K562 (cell line): ENCODE data around the gene ETV3L. TPM values are rescaled to one million over a fixed set of nuclear protein-coding genes. Genes with fewer than 3 reads are reported as not detected.

ENCODE experiments used
- ATAC-seq: fragments of 200-7000 bp; cut with Tn5 transposase; 3 replicates; pipeline ENCODE4 v1.9.1; 2020; ENCODE audit warnings: moderate library complexity
- BruUV-seq: library from RNA; stranded (reverse); fragments of 400-500 nt; replicated peaks from 2 replicates; lab custom pipeline; 2021; lab: Mats Ljungman, UMichigan
- CTCF ChIA-PET: fragments of 300-600 bp; formaldehyde crosslinking; extraction: SDS; loops from one replicate; lab custom pipeline; 2021; ENCODE audit warnings: low intra/inter-chr PET ratio; lab: Yijun Ruan, JAX
- POLR2A ChIA-PET: fragments of 300-600, 350-650 bp; sonication (Branson Sonifier 250); formaldehyde crosslinking; extraction: SDS; loops from one replicate; lab custom pipeline; 2021; ENCODE audit warnings: antibody characterized with exemption, inconsistent platforms; lab: Yijun Ruan, JAX
- DNase-seq, 4 experiments: peaks; one replicate each; pipeline versions ENCODE4 v3.0.0 to v3.0.0-alpha.2; 2011 to 2018; ENCODE audit warnings: low spot score in 3 of 4, mixed read lengths in 3 of 4; ENCODE audit errors: extremely low read depth in 1 of 4
- FAIRE-seq: peaks from 2 replicates; lab custom pipeline; 2011; peaks lifted over from hg19 to GRCh38; lab: Jason Lieb, UNC
- H2AFZ ChIP-seq: 2 replicates; pipeline ENCODE4 v1.6.0; 2011; ENCODE audit warnings: low read depth, low read length, control low read depth, inconsistent platforms
- H3K27ac ChIP-seq: fragments of 200-600 bp; 3 replicates; pipeline ENCODE4 v1.8.0; 2011; ENCODE audit warnings: low read depth, mild to moderate bottlenecking, control low read depth, inconsistent platforms, low read length, moderate library complexity, mixed read lengths; ENCODE audit errors: extremely low read depth
- H3K27me3 ChIP-seq, 2 experiments: fragments of 300-600 bp in 1 of 2; 2 replicates in 1 of 2; 3 replicates in 1 of 2; pipeline versions ENCODE4 v1.6.0 to v1.8.0; 2011; ENCODE audit warnings: inconsistent platforms in 2 of 2, low read length in 2 of 2, mild to moderate bottlenecking in 1 of 2, mixed read lengths in 1 of 2, moderate library complexity in 1 of 2; ENCODE audit not compliant: control insufficient read depth in 2 of 2, insufficient read depth in 2 of 2
- H3K36me3 ChIP-seq: fragments of 300-600 bp; 3 replicates; pipeline ENCODE4 v1.8.0; 2011; ENCODE audit warnings: mild to moderate bottlenecking, low read length, inconsistent platforms; ENCODE audit not compliant: control insufficient read depth, insufficient read depth
- H3K4me1 ChIP-seq, 2 experiments: fragments of 200-600 bp in 1 of 2; replicated peaks in 1 of 2; 2 replicates in 1 of 2; 3 replicates in 1 of 2; pipeline versions ENCODE4 v1.5.1 to v1.8.0; 2011; ENCODE audit warnings: inconsistent platforms in 2 of 2, low read length in 2 of 2, mild to moderate bottlenecking in 1 of 2, mixed read lengths in 1 of 2, moderate library complexity in 1 of 2; ENCODE audit not compliant: control insufficient read depth in 2 of 2, insufficient read depth in 2 of 2
- H3K4me2 ChIP-seq: 2 replicates; pipeline ENCODE4 v1.6.1; 2011; ENCODE audit warnings: low read length, control low read depth, inconsistent platforms, mixed read lengths; ENCODE audit not compliant: insufficient read depth
- H3K4me3 ChIP-seq: fragments of 200-600 bp; sonication (generic), shearing (Covaris generic); 2 replicates; pipeline ENCODE4 v1.5.1; 2016; ENCODE audit warnings: control low read depth, inconsistent platforms
- H3K79me2 ChIP-seq: fragments of 200-600 bp; 3 replicates; pipeline ENCODE4 v1.8.0; 2011; ENCODE audit warnings: low read length, inconsistent platforms; ENCODE audit not compliant: control insufficient read depth, insufficient read depth
- H3K9ac ChIP-seq, 2 experiments: 2 replicates each; pipeline versions ENCODE4 v1.6.0 to v1.6.1; 2011; ENCODE audit warnings: low read depth in 2 of 2, low read length in 2 of 2, control low read depth in 1 of 2, inconsistent platforms in 1 of 2, mild to moderate bottlenecking in 1 of 2, mixed read lengths in 1 of 2; ENCODE audit not compliant: insufficient read depth in 1 of 2
- H3K9me1 ChIP-seq: one replicate; pipeline ENCODE4 v1.6.0; 2011; ENCODE audit warnings: inconsistent platforms, mild to moderate bottlenecking, low read length, moderate library complexity; ENCODE audit not compliant: control insufficient read depth, insufficient read depth
- H3K9me3 ChIP-seq: replicated peaks from 2 replicates; pipeline ENCODE4 v1.5.1; 2011; ENCODE audit warnings: low read depth, low read length, inconsistent platforms; ENCODE audit not compliant: control insufficient read depth, insufficient read depth
- H4K20me1 ChIP-seq: replicated peaks from 2 replicates; pipeline ENCODE4 v1.6.1; 2011; ENCODE audit warnings: low read length, inconsistent platforms, mixed read lengths; ENCODE audit not compliant: control insufficient read depth, insufficient read depth
- CBFA2T3 ChIP-seq: fragments of 450-650 bp; IDR thresholded peaks from 2 replicates; pipeline ENCODE4 v1.6.1; 2017
- CCAR2 ChIP-seq: fragments of 200-400 bp; formaldehyde crosslinking; IDR thresholded peaks from 2 replicates; pipeline ENCODE4 v1.6.1; 2017; ENCODE audit warnings: mild to moderate bottlenecking, low read depth, low read length
- FOS ChIP-seq: IDR thresholded peaks from 3 replicates; pipeline ENCODE4 v1.6.1; 2011; ENCODE audit not compliant: insufficient read length; ENCODE audit errors: extremely low read depth
- GTF2A2 ChIP-seq: IDR thresholded peaks from 2 replicates; pipeline ENCODE4 v1.6.1; 2016; ENCODE audit warnings: mild to moderate bottlenecking, missing genetic modification characterization, missing compliant biosample characterization
- HMG20A ChIP-seq: fragments of 450-650 bp; formaldehyde crosslinking; conservative IDR thresholded peaks from 2 replicates; pipeline ENCODE4 v1.4.0; 2020; ENCODE audit warnings: mild to moderate bottlenecking, mixed read lengths
- MXI1 ChIP-seq: IDR thresholded peaks from 2 replicates; pipeline ENCODE4 v1.6.1; 2011; ENCODE audit warnings: low read depth, mild to moderate bottlenecking, improper control_type of control experiment, low read length
- RBM39 ChIP-seq: fragments of 200-400 bp; formaldehyde crosslinking; optimal IDR thresholded peaks from 2 replicates; pipeline ENCODE3; 2018; ENCODE audit warnings: low read depth, low read length
- SMAD4 ChIP-seq: fragments of 250-450 bp; sonication (Bioruptor Pico); conservative IDR thresholded peaks from 2 replicates; pipeline ENCODE4 v1.8.0; 2021; ENCODE audit warnings: inconsistent platforms, mild to moderate bottlenecking, moderate library complexity
- SRF ChIP-seq, 2 experiments: fragments of 250-450, 450-650 bp in 1 of 2; sonication (Bioruptor Pico) in 1 of 2; sonication (generic) in 1 of 2; formaldehyde crosslinking; IDR thresholded peaks; 2 replicates each; pipeline versions ENCODE4 v1.5.0 to v1.5.1; 2020 to 2022; ENCODE audit warnings: mild to moderate bottlenecking in 1 of 2, missing genetic modification reagents in 1 of 2
- YY1 ChIP-seq, 3 experiments: IDR thresholded peaks; 2 replicates each; pipeline ENCODE4 v1.6.1; 2011; ENCODE audit warnings: low read length in 2 of 3, mild to moderate bottlenecking in 2 of 3, moderate library complexity in 2 of 3, borderline replicate concordance in 1 of 3, control low read depth in 1 of 3, low read depth in 1 of 3; ENCODE audit not compliant: insufficient read depth in 3 of 3, insufficient replicate concordance in 2 of 3, control insufficient read depth in 1 of 3, insufficient read length in 1 of 3; ENCODE audit errors: extremely low read depth in 1 of 3
- ZC3H4 ChIP-seq: sonication (generic); formaldehyde crosslinking; IDR thresholded peaks from 2 replicates; pipeline ENCODE4 v1.9.0; 2021; ENCODE audit warnings: missing genetic modification reagents, borderline replicate concordance
- WGBS: fragments of 100-300 bp; shearing (Covaris generic); methylation state at CpG from one replicate; pipeline ENCODE4 v1.1.6; 2016; ENCODE audit warnings: low coverage, mixed read lengths; ENCODE audit not compliant: insufficient coverage; ENCODE audit errors: missing lambda C conversion rate; 5-methylcytosine and 5-hydroxymethylcytosine counted together
- in situ Hi-C: fragments of 300-500 bp; cut with MboI; formaldehyde crosslinking; loops from 4 replicates; pipeline ENCODE4 v1.15.0; 2018; ENCODE audit warnings: inconsistent platforms, mixed read lengths
- intact Hi-C: fragments of 100-400 bp; cut with micrococcal nuclease; formaldehyde crosslinking; loops from 2 replicates; pipeline ENCODE4 v1.14.2; 2022
- polyA plus RNA-seq, 8 experiments: library from polyadenylated mRNA; depleted of rRNA in 4 of 8; stranded (reverse) in 5 of 8; unstranded in 3 of 8; fragments of >200 nt; fragmentation: Nextera tagmentation in 2 of 8; fragmentation: Illumina TruSeq in 1 of 8; extraction: Ambion mirVana in 2 of 8; extraction: Trizol in 1 of 8; gene quantifications; 2 replicates each; pipeline versions ENCODE4 v1.2.1 to v1.2.3, GENCODE V29; 2011 to 2014; ENCODE audit warnings: inconsistent platforms in 1 of 8, missing spikeins in 1 of 8
- total RNA-seq, 7 experiments: library from RNA; depleted of rRNA in 6 of 7; stranded (reverse); fragments of >200 nt in 6 of 7; fragmentation: Illumina TruSeq in 2 of 7; extraction: Trizol in 2 of 7; gene quantifications; 2 replicates each; pipeline versions ENCODE4 v1.2.1 to v1.2.3, GENCODE V29; 2011 to 2021; ENCODE audit warnings: low replicate concordance in 1 of 7
- TF ChIP-seq, protein P1 (sequence below): fragments of 200-800 bp; sonication (Bioruptor generic); IDR thresholded peaks from 2 replicates; pipeline ENCODE4 v1.6.1; 2017; ENCODE audit warnings: missing genetic modification characterization, missing compliant biosample characterization
- TF ChIP-seq, protein P2 (sequence below): fragments of 150-350 bp; IDR thresholded peaks from 2 replicates; pipeline ENCODE4 v1.6.1; 2014; ENCODE audit warnings: low read depth, mild to moderate bottlenecking, low read length, borderline replicate concordance
- TF ChIP-seq, protein P3 (sequence below), 2 experiments: fragments of 450-650 bp; IDR thresholded peaks; 2 replicates each; pipeline ENCODE4 v1.6.1; 2016

The ETV3L gene
- total and polyA plus RNA-seq, 9 of the 15 experiments (the other 6 are each of a cell fraction or from before 2014, with no cell fraction given): not detected

DNA sequence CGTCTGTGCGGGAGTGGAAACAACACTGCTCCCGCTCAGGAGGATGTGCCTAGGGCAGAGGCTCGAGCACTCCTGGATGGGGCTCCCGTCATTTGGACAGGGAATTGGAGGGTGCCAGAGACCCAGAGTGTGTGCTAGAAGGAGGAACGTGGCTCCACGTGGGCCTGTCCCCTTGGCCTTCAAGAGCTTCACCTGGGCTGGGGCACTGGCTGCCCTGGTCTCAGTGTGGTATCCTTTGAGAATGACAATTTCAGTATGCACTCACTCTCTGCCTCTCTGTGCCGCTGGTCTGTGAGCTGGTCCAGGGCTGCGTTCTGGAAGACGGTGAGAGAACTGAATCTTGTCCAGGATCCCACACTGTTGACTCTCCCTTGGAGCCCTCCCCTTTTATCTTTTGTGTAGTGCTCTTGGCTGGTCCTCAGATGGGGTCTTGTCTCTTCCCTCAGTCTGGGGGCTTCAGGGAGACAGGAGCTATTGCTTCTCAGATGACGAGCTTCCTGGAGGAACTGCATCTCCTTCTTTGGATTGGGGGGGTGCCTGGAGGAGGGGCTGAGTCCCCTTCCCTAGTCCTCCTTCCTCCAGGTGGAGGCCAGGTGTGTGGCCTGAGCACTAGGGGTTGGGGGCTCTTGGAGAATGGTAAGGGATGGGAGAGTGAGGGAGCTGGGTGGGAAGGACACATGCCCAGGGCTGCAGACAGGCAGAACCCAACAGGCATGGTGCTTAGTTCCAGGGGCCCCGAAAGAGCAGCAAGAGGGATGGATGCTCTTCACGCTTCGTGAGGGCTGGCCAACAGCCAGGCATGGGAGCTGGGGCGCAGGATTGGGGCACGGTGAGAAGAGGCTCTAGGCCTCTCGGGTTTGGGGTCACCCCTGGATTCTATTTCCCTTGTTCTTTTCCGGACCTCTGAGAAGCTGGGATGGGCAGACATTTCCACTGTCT lies 14.8 kb upstream of the ETV3L start:
- DNase-seq: no peak
- ChIA-PET CTCF (no interaction called here), POLR2A (interaction anchor here (0.6 to 2.2 kb wide), 4 partner anchors 12 to 364 kb away, joined by 3 to 6 read pairs (median 3); no protein-coding TSS in a partner anchor)
- Histone ChIP-seq H3K4me2 (no peak overlapping the region), H3K36me3 (no peaks in the 10 kb centered on the region), H3K4me3 (no peak overlapping the region), H3K79me2 (no peaks in the 10 kb centered on the region), H4K20me1 (0 out of 2 replicates have a peak, but pooled peaks cover 4% of the 10 kb centered on the region), H3K9me1 (no peaks in the 10 kb centered on the region), H3K9me3 (no peaks in the 10 kb centered on the region), H3K27me3 (peaks cover 49 to 58% of the 10 kb centered on the region in 2 experiments), H3K4me1 (peaks cover 0 to 9% of the 10 kb centered on the region in 2 experiments; a peak in 3 of 5 replicates), H3K9ac (no peak overlapping the region), H2AFZ (no peak overlapping the region), H3K27ac (no peak overlapping the region)
- in situ Hi-C loops (no loop called here), intact Hi-C loops (no loop called here)
- WGBS: 8% methylated on average over 15 of the region's 18 CpGs
- no TSS peak for BruUV-seq
- ATAC-seq: peak; percentile 13; the same call in 1 of the 3 replicates
- no peak for FAIRE-seq
- TF ChIP-seq GTF2A2 (tag) (no peak), CBFA2T3 (no peak), SMAD4 (no peak), CCAR2 (no peak), FOS (no peak), HMG20A (CRISPR knock-in tag) (no peak), MXI1 (no peak), SRF (CRISPR knock-in tag; IDR thresholded peaks at IDR 0.05) (no peak), YY1 (IDR thresholded peaks at IDR 0.05; ENCODE audit: borderline replicate concordance in 1 of 3, control insufficient read depth in 1 of 3, extremely low read depth in 1 of 3, insufficient read depth in 3 of 3, insufficient read length in 1 of 3, insufficient replicate concordance in 2 of 3, low read depth in 1 of 3, low read length in 2 of 3) (no peak), ZC3H4 (no peak), RBM39 (no peak)
- TF ChIP-seq, protein P1, sequence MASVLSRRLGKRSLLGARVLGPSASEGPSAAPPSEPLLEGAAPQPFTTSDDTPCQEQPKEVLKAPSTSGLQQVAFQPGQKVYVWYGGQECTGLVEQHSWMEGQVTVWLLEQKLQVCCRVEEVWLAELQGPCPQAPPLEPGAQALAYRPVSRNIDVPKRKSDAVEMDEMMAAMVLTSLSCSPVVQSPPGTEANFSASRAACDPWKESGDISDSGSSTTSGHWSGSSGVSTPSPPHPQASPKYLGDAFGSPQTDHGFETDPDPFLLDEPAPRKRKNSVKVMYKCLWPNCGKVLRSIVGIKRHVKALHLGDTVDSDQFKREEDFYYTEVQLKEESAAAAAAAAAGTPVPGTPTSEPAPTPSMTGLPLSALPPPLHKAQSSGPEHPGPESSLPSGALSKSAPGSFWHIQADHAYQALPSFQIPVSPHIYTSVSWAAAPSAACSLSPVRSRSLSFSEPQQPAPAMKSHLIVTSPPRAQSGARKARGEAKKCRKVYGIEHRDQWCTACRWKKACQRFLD (CRISPR knock-in tag): no peak
- TF ChIP-seq, protein P2, sequence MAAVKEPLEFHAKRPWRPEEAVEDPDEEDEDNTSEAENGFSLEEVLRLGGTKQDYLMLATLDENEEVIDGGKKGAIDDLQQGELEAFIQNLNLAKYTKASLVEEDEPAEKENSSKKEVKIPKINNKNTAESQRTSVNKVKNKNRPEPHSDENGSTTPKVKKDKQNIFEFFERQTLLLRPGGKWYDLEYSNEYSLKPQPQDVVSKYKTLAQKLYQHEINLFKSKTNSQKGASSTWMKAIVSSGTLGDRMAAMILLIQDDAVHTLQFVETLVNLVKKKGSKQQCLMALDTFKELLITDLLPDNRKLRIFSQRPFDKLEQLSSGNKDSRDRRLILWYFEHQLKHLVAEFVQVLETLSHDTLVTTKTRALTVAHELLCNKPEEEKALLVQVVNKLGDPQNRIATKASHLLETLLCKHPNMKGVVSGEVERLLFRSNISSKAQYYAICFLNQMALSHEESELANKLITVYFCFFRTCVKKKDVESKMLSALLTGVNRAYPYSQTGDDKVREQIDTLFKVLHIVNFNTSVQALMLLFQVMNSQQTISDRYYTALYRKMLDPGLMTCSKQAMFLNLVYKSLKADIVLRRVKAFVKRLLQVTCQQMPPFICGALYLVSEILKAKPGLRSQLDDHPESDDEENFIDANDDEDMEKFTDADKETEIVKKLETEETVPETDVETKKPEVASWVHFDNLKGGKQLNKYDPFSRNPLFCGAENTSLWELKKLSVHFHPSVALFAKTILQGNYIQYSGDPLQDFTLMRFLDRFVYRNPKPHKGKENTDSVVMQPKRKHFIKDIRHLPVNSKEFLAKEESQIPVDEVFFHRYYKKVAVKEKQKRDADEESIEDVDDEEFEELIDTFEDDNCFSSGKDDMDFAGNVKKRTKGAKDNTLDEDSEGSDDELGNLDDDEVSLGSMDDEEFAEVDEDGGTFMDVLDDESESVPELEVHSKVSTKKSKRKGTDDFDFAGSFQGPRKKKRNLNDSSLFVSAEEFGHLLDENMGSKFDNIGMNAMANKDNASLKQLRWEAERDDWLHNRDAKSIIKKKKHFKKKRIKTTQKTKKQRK: no peak
- TF ChIP-seq, protein P3, sequence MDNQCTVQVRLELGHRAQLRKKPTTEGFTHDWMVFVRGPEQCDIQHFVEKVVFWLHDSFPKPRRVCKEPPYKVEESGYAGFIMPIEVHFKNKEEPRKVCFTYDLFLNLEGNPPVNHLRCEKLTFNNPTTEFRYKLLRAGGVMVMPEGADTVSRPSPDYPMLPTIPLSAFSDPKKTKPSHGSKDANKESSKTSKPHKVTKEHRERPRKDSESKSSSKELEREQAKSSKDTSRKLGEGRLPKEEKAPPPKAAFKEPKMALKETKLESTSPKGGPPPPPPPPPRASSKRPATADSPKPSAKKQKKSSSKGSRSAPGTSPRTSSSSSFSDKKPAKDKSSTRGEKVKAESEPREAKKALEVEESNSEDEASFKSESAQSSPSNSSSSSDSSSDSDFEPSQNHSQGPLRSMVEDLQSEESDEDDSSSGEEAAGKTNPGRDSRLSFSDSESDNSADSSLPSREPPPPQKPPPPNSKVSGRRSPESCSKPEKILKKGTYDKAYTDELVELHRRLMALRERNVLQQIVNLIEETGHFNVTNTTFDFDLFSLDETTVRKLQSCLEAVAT (IDR thresholded peaks at IDR 0.05): no peak
